IMR-90 (cell line): ENCODE results near the gene ARHGAP28. TPM values are rescaled to one million over a fixed set of nuclear protein-coding genes. Genes with fewer than 3 reads are reported as not detected.

Experiments
- ATAC-seq: fragments of 200-7000 bp; cut with Tn5 transposase; 2 replicates; pipeline ENCODE4 v1.9.1; 2020; ENCODE audit warnings: low read depth, mild to moderate bottlenecking, moderate library complexity
- BruUV-seq: library from RNA; stranded (reverse); fragments of 400-500 nt; replicated peaks from 2 replicates; lab custom pipeline; 2021; lab: Mats Ljungman, UMichigan
- CTCF ChIA-PET: fragments of 300-600 bp; formaldehyde crosslinking; extraction: SDS; loops from one replicate; lab custom pipeline; 2021; ENCODE audit warnings: antibody characterized with exemption; lab: Yijun Ruan, JAX
- POLR2A ChIA-PET: fragments of 300-600 bp; sonication (Branson Sonifier 250); formaldehyde crosslinking; loops from one replicate; lab custom pipeline; 2022; ENCODE audit warnings: antibody characterized with exemption; ENCODE audit not compliant: unreplicated experiment; lab: Charles Lee
- DNase-seq: peaks from one replicate; pipeline ENCODE4 v3.0.0; 2013
- H2AFZ ChIP-seq: replicated peaks from 2 replicates; pipeline ENCODE3; 2013; ENCODE audit warnings: low read length, mild to moderate bottlenecking; ENCODE audit not compliant: poor library complexity
- H2AK5ac ChIP-seq: 2 replicates; pipeline ENCODE4 v1.6.1; 2013; ENCODE audit warnings: low read depth, low read length, inconsistent platforms
- H2AK9ac ChIP-seq: replicated peaks from 2 replicates; pipeline ENCODE3; 2013; ENCODE audit warnings: mild to moderate bottlenecking, low read depth, low read length, moderate library complexity; ENCODE audit not compliant: poor library complexity
- H2BK120ac ChIP-seq: 2 replicates; pipeline ENCODE4 v1.6.1; 2013; ENCODE audit warnings: low read depth, low read length, inconsistent platforms
- H2BK15ac ChIP-seq: 3 replicates; pipeline ENCODE4 v1.6.1; 2013; ENCODE audit warnings: low read depth, low read length, inconsistent platforms
- H2BK20ac ChIP-seq: 2 replicates; pipeline ENCODE4 v1.6.1; 2013; ENCODE audit warnings: low read depth, mild to moderate bottlenecking, inconsistent platforms, low read length, moderate library complexity
- H2BK5ac ChIP-seq: 2 replicates; pipeline ENCODE4 v1.6.1; 2013; ENCODE audit warnings: mild to moderate bottlenecking, low read depth, low read length, inconsistent platforms; ENCODE audit not compliant: poor library complexity, severe bottlenecking
- H3K14ac ChIP-seq: replicated peaks from 2 replicates; pipeline ENCODE4 v1.6.1; 2013; ENCODE audit warnings: low read depth, low read length, inconsistent platforms
- H3K18ac ChIP-seq: 2 replicates; pipeline ENCODE4 v1.6.1; 2013; ENCODE audit warnings: low read depth, low read length, control low read depth
- H3K23ac ChIP-seq: 2 replicates; pipeline ENCODE4 v1.6.1; 2013; ENCODE audit warnings: low read depth, low read length, inconsistent platforms
- H3K27ac ChIP-seq: 2 replicates; pipeline ENCODE4 v1.5.1; 2013; ENCODE audit warnings: mild to moderate bottlenecking, control low read depth, low read length; ENCODE audit not compliant: insufficient read depth
- H3K27me3 ChIP-seq: 2 replicates; pipeline ENCODE4 v1.6.1; 2013; ENCODE audit warnings: low read length; ENCODE audit not compliant: control insufficient read depth, insufficient read depth
- H3K36me3 ChIP-seq: 2 replicates; pipeline ENCODE4 v1.6.1; 2013; ENCODE audit warnings: low read length, mixed read lengths; ENCODE audit not compliant: control insufficient read depth, insufficient read depth
- H3K4ac ChIP-seq: 2 replicates; pipeline ENCODE4 v1.6.1; 2013; ENCODE audit warnings: low read depth, low read length, inconsistent platforms
- H3K4me1 ChIP-seq: 2 replicates; pipeline ENCODE4 v1.6.1; 2013; ENCODE audit warnings: low read length, mixed read lengths; ENCODE audit not compliant: control insufficient read depth, insufficient read depth
- H3K4me2 ChIP-seq: 2 replicates; pipeline ENCODE4 v1.6.1; 2013; ENCODE audit warnings: low read depth, mild to moderate bottlenecking, control low read depth, low read length, moderate library complexity
- H3K4me3 ChIP-seq: 2 replicates; pipeline ENCODE4 v1.5.1; 2013; ENCODE audit warnings: low read depth, mild to moderate bottlenecking, control low read depth, low read length, moderate library complexity; ENCODE audit not compliant: insufficient read depth
- H3K56ac ChIP-seq: 2 replicates; pipeline ENCODE4 v1.6.1; 2013; ENCODE audit warnings: low read length, inconsistent platforms; ENCODE audit not compliant: insufficient read depth; ENCODE audit errors: extremely low read depth
- H3K79me1 ChIP-seq, 2 experiments: 2 replicates each; pipeline ENCODE4 v1.6.1; 2013; ENCODE audit warnings: low read length in 2 of 2, inconsistent platforms in 1 of 2, low read depth in 1 of 2
- H3K9ac ChIP-seq: 2 replicates; pipeline ENCODE4 v1.6.1; 2013; ENCODE audit warnings: low read depth, low read length, control low read depth
- H3K9me1 ChIP-seq: 2 replicates; pipeline ENCODE4 v1.6.1; 2013; ENCODE audit warnings: low read length, inconsistent platforms; ENCODE audit not compliant: insufficient read depth
- H3K9me3 ChIP-seq: 2 replicates; pipeline ENCODE4 v1.6.1; 2013; ENCODE audit warnings: low read length; ENCODE audit not compliant: control insufficient read depth, insufficient read depth
- H4K20me1 ChIP-seq: 2 replicates; pipeline ENCODE4 v1.6.1; 2013; ENCODE audit warnings: low read length, inconsistent platforms; ENCODE audit not compliant: insufficient read depth
- H4K5ac ChIP-seq: 2 replicates; pipeline ENCODE4 v1.6.1; 2013; ENCODE audit warnings: mild to moderate bottlenecking, low read depth, low read length, control low read depth
- H4K8ac ChIP-seq, 2 experiments: 2 replicates each; pipeline ENCODE4 v1.6.1; 2013; ENCODE audit warnings: low read depth in 2 of 2, low read length in 2 of 2, control low read depth in 1 of 2, inconsistent platforms in 1 of 2
- H4K91ac ChIP-seq: 2 replicates; pipeline ENCODE4 v1.6.1; 2013; ENCODE audit warnings: low read depth, low read length, inconsistent platforms; ENCODE audit not compliant: insufficient read depth
- CEBPB ChIP-seq: IDR thresholded peaks from 2 replicates; pipeline ENCODE4 v1.6.1; 2012; ENCODE audit warnings: low read depth, low read length, improper control_type of control experiment
- RAD21 ChIP-seq: IDR thresholded peaks from 2 replicates; pipeline ENCODE4 v1.6.1; 2012; ENCODE audit warnings: low read length, improper control_type of control experiment
- WGBS, 2 experiments: methylation state at CpG; one replicate each; pipeline versions ENCODE4 v1.1.5 to v1.1.7; 2013; ENCODE audit warnings: missing lambda C conversion rate in 2 of 2; ENCODE audit not compliant: insufficient read length in 1 of 2; ENCODE audit errors: extremely low coverage in 2 of 2; 5-methylcytosine and 5-hydroxymethylcytosine counted together
- dilution Hi-C: fragments of 300-500 bp; cut with HindIII; formaldehyde crosslinking; loops from one replicate; pipeline ENCODE4 v1.14.3; 2018; ENCODE audit warnings: low sequenced_read_pairs; ENCODE audit not compliant: unreplicated experiment
- in situ Hi-C: fragments of 300-500 bp; cut with MboI; formaldehyde crosslinking; loops from 3 replicates; pipeline ENCODE4 v1.14.3; 2019; ENCODE audit warnings: low sequenced_read_pairs, inconsistent platforms, mixed read lengths
- intact Hi-C: fragments of 100-400 bp; cut with micrococcal nuclease; formaldehyde crosslinking; loops from 2 replicates; pipeline ENCODE4 v1.10.0; 2022
- polyA plus RNA-seq, 3 experiments: library from polyadenylated mRNA; depleted of rRNA; stranded (reverse); fragments of >200 nt; gene quantifications; 2 replicates each; pipeline ENCODE4 v1.2.3, GENCODE V29; 2012; ENCODE audit warnings: low replicate concordance in 1 of 3
- total RNA-seq: library from RNA; depleted of rRNA; stranded (reverse); fragments of >200 nt; gene quantifications from 2 replicates; pipeline ENCODE4 v1.2.3, GENCODE V29; 2012

The ARHGAP28 gene
- total and polyA plus RNA-seq, 2 of the 4 experiments (the other 2 are of a cell fraction), result 1.8 to 3.8 TPM

DNA sequence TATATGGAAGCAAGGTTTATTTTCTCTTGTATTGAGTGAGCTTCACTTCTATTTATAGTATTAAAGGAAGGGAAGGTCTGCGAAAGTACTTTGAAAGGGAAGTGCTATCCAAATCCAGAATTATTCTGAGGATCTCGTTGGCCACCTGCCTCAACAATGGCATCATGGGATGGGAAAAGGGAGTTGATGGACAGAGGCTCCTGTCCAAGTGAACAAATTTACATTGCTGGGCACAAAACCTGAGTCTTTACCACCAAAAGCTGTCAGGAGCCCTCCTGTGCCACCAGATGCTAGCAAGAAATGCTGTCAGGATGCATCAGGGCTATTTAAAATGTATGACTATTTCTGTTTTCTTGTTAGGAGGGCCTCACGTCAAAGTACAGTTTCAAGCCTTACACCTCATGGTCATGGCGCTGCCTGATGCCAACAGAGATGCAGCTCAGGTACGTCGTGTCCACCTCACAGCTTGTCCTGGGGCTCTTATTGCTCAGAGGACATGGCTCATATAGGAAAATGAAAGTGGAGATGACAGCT is 157.3 kb downstream of the ARHGAP28 start:
- H3K4me1 ChIP-seq, result peaks cover 3% of the 10 kb centered on the region
- in situ Hi-C loops (loop anchor here (25.0 kb wide), 1 partner anchor 675 kb away; no protein-coding TSS in a partner anchor), intact Hi-C loops (loop anchor here (1.0 to 10.0 kb wide), 5 partner anchors 158 to 1005 kb away; partner anchors contain the start of genes ARHGAP28 and L3MBTL4), dilution Hi-C loops (no loop called here)
- no peaks in the 10 kb centered on the region for H3K27me3 ChIP-seq
- peaks cover 30% of the 10 kb centered on the region for H3K36me3 ChIP-seq
- ATAC-seq (no peak), DNase-seq (no peak)
- no peak overlapping the region for H2BK120ac ChIP-seq
- H2BK5ac ChIP-seq, result no peak overlapping the region
- no peaks in the 10 kb centered on the region for H3K9me3 ChIP-seq
- CTCF ChIA-PET, result interaction anchor here (1.0 kb wide), 1 partner anchor 325 kb away, joined by 3 read pairs; no protein-coding TSS in a partner anchor
- no peak overlapping the region for H2BK15ac ChIP-seq
- WGBS, 2 experiments, result 33% methylated on average over 1 of the region's 6 CpGs; no CpG with 5 or more reads in 1 of the 2 experiments
- POLR2A ChIA-PET, result no interaction called here
- H3K27ac ChIP-seq, result no peak overlapping the region
- no peaks in the 10 kb centered on the region for H4K20me1 ChIP-seq
- no peak overlapping the region for H2AK9ac ChIP-seq
- H4K8ac ChIP-seq, result no peak overlapping the region
- no peak overlapping the region for H3K4me3 ChIP-seq
- H3K18ac ChIP-seq, result no peak overlapping the region
- no peaks in the 10 kb centered on the region for H3K79me1 ChIP-seq
- no peaks in the 10 kb centered on the region for H3K9me1 ChIP-seq
- BruUV-seq, result no TSS peak
- H2AK5ac ChIP-seq, result no peak overlapping the region
- H4K91ac ChIP-seq, result no peak overlapping the region
- no peak for TF ChIP-seq RAD21
- no peak for TF ChIP-seq CEBPB
- H3K4me2 ChIP-seq, result no peak overlapping the region
- H2BK20ac ChIP-seq, result no peak overlapping the region
- no peak overlapping the region for H2AFZ ChIP-seq
- H3K56ac ChIP-seq, result no peak overlapping the region
- no peak overlapping the region for H3K14ac ChIP-seq
- H4K5ac ChIP-seq, result no peak overlapping the region
- no peak overlapping the region for H3K9ac ChIP-seq
- no peak overlapping the region for H3K23ac ChIP-seq
- H3K4ac ChIP-seq, result no peak overlapping the region
